HepG2 (cell line): ENCODE results near the gene SMIM13. TPM values are rescaled to one million over a fixed set of nuclear protein-coding genes. Genes with fewer than 3 reads are reported as not detected.

ENCODE experiments used
- CC2D1A ChIP-seq: sonication (generic); formaldehyde crosslinking; IDR thresholded peaks from 2 replicates; pipeline ENCODE4 v1.8.1; 2023; ENCODE audit warnings: mild to moderate bottlenecking, missing genetic modification reagents
- CEBPG ChIP-seq: IDR thresholded peaks from 2 replicates; pipeline ENCODE4 v1.6.1; 2016
- EHMT2 ChIP-seq: fragments of 200-600 bp; sonication (generic); IDR thresholded peaks from 2 replicates; pipeline ENCODE4 v1.7.0; 2017; ENCODE audit warnings: antibody characterized with exemption, low read depth, low read length, borderline replicate concordance
- FIP1L1 ChIP-seq: fragments of 200-400 bp; formaldehyde crosslinking; IDR thresholded peaks from 2 replicates; pipeline ENCODE4 v1.6.1; 2018; ENCODE audit warnings: low read depth, mild to moderate bottlenecking, low read length, moderate library complexity, borderline replicate concordance; ENCODE audit not compliant: insufficient read depth
- HOXA3 ChIP-seq: sonication (generic); formaldehyde crosslinking; IDR thresholded peaks from 2 replicates; pipeline ENCODE4 v1.5.0; 2020; ENCODE audit warnings: missing genetic modification reagents
- MED8 ChIP-seq: sonication (generic); formaldehyde crosslinking; IDR thresholded peaks from 2 replicates; pipeline ENCODE4 v1.8.1; 2023; ENCODE audit warnings: mild to moderate bottlenecking, missing genetic modification reagents; ENCODE audit not compliant: insufficient replicate concordance
- MTA1 ChIP-seq: sonication (generic); formaldehyde crosslinking; IDR thresholded peaks from 2 replicates; pipeline ENCODE4 v1.4.0; 2020; ENCODE audit warnings: missing genetic modification reagents, mild to moderate bottlenecking, borderline replicate concordance
- NCOA1 ChIP-seq: sonication (generic); formaldehyde crosslinking; IDR thresholded peaks from 2 replicates; pipeline ENCODE4 v1.9.0; 2021; ENCODE audit warnings: missing genetic modification reagents
- SNAPC2 ChIP-seq: sonication (generic); formaldehyde crosslinking; IDR thresholded peaks from 2 replicates; pipeline ENCODE4 v1.8.1; 2022; ENCODE audit warnings: mild to moderate bottlenecking, missing genetic modification reagents
- TBL1XR1 ChIP-seq: fragments of 150-350 bp; IDR thresholded peaks from 2 replicates; pipeline ENCODE4 v1.6.1; 2014; ENCODE audit warnings: borderline replicate concordance, low read length; ENCODE audit not compliant: partially characterized antibody
- ZFAT ChIP-seq: sonication (generic); formaldehyde crosslinking; conservative IDR thresholded peaks from 2 replicates; pipeline ENCODE4 v1.8.1; 2023; ENCODE audit warnings: missing genetic modification reagents, inconsistent platforms
- ZFP62 ChIP-seq: sonication (generic); formaldehyde crosslinking; IDR thresholded peaks from 2 replicates; pipeline ENCODE4 v1.4.0; 2020; ENCODE audit warnings: missing genetic modification reagents
- ZMYM4 ChIP-seq: sonication (generic); formaldehyde crosslinking; IDR thresholded peaks from 2 replicates; pipeline ENCODE4 v1.8.1; 2023; ENCODE audit warnings: mild to moderate bottlenecking, missing genetic modification reagents
- ZNF17 ChIP-seq: sonication (generic); formaldehyde crosslinking; IDR thresholded peaks from 2 replicates; pipeline ENCODE4 v1.5.0; 2020; ENCODE audit warnings: mild to moderate bottlenecking, missing genetic modification reagents
- ZNF264 ChIP-seq: sonication (generic); formaldehyde crosslinking; IDR thresholded peaks from 2 replicates; pipeline ENCODE4 v1.4.0; 2020; ENCODE audit warnings: missing genetic modification reagents
- ZNF619 ChIP-seq: sonication (generic); formaldehyde crosslinking; IDR thresholded peaks from 2 replicates; pipeline ENCODE4 v1.4.0; 2020; ENCODE audit warnings: mild to moderate bottlenecking, missing genetic modification reagents
- polyA plus RNA-seq, 8 experiments: library from polyadenylated mRNA; depleted of rRNA in 3 of 8; stranded (reverse) in 7 of 8; unstranded in 1 of 8; fragments of >200 nt; fragmentation: Illumina TruSeq in 4 of 8; extraction: Trizol in 4 of 8; gene quantifications; 2 replicates each; pipeline versions ENCODE4 v1.2.1 to v1.2.3, GENCODE V29; 2011 to 2016; ENCODE audit warnings: low read depth in 4 of 8, missing spikeins in 1 of 8, mixed read lengths in 1 of 8; ENCODE audit not compliant: insufficient read depth in 1 of 8
- total RNA-seq, 5 experiments: library from RNA; depleted of rRNA; stranded (reverse); fragments of >200 nt; fragmentation: Illumina TruSeq; extraction: Trizol; gene quantifications; 2 replicates each; pipeline ENCODE4 v1.2.3, GENCODE V29; 2016; ENCODE audit warnings: low read depth in 1 of 5
- TF ChIP-seq, protein P1 (sequence below): fragments of 450-650 bp; IDR thresholded peaks from 2 replicates; pipeline ENCODE4 v1.6.1; 2017
- TF ChIP-seq, protein P2 (sequence below): sonication (generic); formaldehyde crosslinking; IDR thresholded peaks from 2 replicates; pipeline ENCODE4 v1.5.0; 2020; ENCODE audit warnings: missing genetic modification reagents, mild to moderate bottlenecking, borderline replicate concordance
- TF ChIP-seq, protein P3 (sequence below): sonication (generic); formaldehyde crosslinking; IDR thresholded peaks from 2 replicates; pipeline ENCODE4 v1.4.0; 2020; ENCODE audit warnings: missing genetic modification reagents, mild to moderate bottlenecking, borderline replicate concordance
- TF ChIP-seq, protein P4 (sequence below): sonication (generic); formaldehyde crosslinking; IDR thresholded peaks from 2 replicates; pipeline ENCODE4 v1.4.0; 2020; ENCODE audit warnings: missing genetic modification reagents
- TF ChIP-seq, protein P5 (sequence below): sonication (generic); formaldehyde crosslinking; IDR thresholded peaks from 2 replicates; pipeline ENCODE4 v1.8.0; 2023; ENCODE audit warnings: mild to moderate bottlenecking, missing genetic modification reagents

The SMIM13 gene
- total and polyA plus RNA-seq, 2 of the 13 experiments (the other 11 are each of a cell fraction or from before 2014, with no cell fraction given) = 2.7 to 10.2 TPM

DNA sequence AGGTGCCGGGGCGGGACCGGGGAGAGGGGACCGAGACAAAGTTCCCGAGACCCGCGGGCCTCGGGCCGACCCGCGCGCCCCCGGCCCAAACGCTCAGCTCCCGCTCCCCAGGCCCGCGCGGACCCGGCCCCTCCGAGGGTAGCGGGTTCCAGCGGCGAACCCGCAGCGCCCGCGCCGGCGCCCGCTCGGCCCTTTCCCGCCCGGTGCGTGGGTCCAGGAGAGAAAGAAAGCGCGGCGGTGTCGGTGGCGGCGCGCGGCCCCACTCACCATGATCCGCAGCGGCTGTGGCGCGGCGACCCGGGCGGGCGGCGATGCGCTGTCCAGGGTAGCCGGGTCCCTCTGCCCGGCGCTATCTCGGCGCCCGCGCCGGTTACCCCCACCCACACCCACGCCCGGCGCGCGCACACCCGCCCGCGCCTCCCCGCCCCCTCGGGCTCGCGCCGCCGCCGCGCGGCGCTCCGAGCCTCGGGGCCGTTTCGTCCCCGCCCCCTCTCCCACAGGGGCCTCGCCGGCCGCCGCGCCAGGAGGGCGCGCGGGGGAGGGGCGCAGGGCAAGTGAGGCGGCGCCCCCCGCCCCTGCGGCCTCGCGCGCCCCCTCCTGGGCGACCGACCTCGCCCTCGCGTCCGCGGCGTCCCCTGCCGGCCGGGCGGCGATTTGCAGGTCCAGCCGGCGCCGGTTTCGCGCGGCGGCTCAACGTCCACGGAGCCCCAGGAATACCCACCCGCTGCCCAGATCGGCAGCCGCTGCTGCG, 49.5 kb upstream of the SMIM13 start, which contains the start of gene ELOVL2 (continued):
- TF ChIP-seq, protein P1, sequence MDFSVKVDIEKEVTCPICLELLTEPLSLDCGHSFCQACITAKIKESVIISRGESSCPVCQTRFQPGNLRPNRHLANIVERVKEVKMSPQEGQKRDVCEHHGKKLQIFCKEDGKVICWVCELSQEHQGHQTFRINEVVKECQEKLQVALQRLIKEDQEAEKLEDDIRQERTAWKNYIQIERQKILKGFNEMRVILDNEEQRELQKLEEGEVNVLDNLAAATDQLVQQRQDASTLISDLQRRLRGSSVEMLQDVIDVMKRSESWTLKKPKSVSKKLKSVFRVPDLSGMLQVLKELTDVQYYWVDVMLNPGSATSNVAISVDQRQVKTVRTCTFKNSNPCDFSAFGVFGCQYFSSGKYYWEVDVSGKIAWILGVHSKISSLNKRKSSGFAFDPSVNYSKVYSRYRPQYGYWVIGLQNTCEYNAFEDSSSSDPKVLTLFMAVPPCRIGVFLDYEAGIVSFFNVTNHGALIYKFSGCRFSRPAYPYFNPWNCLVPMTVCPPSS = no peak
- TF ChIP-seq, protein P2, sequence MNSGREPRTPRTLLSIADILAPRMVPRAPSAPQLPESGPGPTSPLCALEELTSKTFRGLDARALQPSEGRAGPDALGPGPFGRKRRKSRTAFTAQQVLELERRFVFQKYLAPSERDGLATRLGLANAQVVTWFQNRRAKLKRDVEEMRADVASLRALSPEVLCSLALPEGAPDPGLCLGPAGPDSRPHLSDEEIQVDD (CRISPR knock-in tag) = no peak; the same call in 1 of the 2 replicates
- TF ChIP-seq CEBPG (CRISPR knock-in tag) (no peak), MTA1 (peak; percentile 36; the same call in 1 of the 2 replicates), FIP1L1 (no peak), MED8 (no peak), ZNF264 (CRISPR knock-in tag) (no peak), HOXA3 (peak; percentile 91), EHMT2 (no peak), ZMYM4 (CRISPR knock-in tag) (peak; percentile 98), ZFP62 (CRISPR knock-in tag) (no peak), CC2D1A (no peak), ZNF619 (CRISPR knock-in tag) (no peak; the same call in 1 of the 2 replicates), ZFAT (CRISPR knock-in tag) (no peak; the same call in 1 of the 2 replicates), ZNF17 (CRISPR knock-in tag) (no peak), SNAPC2 (CRISPR knock-in tag) (no peak), TBL1XR1 (peak; percentile 17), NCOA1 (CRISPR knock-in tag) (peak; percentile 79; the same call in 1 of the 2 replicates)
- TF ChIP-seq, protein P3, sequence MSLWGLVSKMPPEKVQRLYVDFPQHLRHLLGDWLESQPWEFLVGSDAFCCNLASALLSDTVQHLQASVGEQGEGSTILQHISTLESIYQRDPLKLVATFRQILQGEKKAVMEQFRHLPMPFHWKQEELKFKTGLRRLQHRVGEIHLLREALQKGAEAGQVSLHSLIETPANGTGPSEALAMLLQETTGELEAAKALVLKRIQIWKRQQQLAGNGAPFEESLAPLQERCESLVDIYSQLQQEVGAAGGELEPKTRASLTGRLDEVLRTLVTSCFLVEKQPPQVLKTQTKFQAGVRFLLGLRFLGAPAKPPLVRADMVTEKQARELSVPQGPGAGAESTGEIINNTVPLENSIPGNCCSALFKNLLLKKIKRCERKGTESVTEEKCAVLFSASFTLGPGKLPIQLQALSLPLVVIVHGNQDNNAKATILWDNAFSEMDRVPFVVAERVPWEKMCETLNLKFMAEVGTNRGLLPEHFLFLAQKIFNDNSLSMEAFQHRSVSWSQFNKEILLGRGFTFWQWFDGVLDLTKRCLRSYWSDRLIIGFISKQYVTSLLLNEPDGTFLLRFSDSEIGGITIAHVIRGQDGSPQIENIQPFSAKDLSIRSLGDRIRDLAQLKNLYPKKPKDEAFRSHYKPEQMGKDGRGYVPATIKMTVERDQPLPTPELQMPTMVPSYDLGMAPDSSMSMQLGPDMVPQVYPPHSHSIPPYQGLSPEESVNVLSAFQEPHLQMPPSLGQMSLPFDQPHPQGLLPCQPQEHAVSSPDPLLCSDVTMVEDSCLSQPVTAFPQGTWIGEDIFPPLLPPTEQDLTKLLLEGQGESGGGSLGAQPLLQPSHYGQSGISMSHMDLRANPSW (CRISPR knock-in tag) = no peak
- TF ChIP-seq, protein P4, sequence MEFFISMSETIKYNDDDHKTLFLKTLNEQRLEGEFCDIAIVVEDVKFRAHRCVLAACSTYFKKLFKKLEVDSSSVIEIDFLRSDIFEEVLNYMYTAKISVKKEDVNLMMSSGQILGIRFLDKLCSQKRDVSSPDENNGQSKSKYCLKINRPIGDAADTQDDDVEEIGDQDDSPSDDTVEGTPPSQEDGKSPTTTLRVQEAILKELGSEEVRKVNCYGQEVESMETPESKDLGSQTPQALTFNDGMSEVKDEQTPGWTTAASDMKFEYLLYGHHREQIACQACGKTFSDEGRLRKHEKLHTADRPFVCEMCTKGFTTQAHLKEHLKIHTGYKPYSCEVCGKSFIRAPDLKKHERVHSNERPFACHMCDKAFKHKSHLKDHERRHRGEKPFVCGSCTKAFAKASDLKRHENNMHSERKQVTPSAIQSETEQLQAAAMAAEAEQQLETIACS (CRISPR knock-in tag) = peak; percentile 87
- TF ChIP-seq, protein P5, sequence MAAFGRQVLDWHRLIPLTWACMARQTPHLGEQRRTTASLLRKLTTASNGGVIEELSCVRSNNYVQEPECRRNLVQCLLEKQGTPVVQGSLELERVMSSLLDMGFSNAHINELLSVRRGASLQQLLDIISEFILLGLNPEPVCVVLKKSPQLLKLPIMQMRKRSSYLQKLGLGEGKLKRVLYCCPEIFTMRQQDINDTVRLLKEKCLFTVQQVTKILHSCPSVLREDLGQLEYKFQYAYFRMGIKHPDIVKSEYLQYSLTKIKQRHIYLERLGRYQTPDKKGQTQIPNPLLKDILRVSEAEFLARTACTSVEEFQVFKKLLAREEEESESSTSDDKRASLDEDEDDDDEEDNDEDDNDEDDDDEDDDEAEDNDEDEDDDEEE (CRISPR knock-in tag) = peak; percentile 74; the same call in 1 of the 2 replicates
